IMR-90 (cell line): ENCODE data around the gene TMCC1. TPM values are rescaled to one million over a fixed set of nuclear protein-coding genes. Genes with fewer than 3 reads are reported as not detected.
A peak's percentile ranks its signal among the peaks of the same experiment; 100 is the strongest.

Experiments
- ATAC-seq: fragments of 200-7000 bp; cut with Tn5 transposase; 2 replicates; pipeline ENCODE4 v1.9.1; 2020; ENCODE audit warnings: low read depth, mild to moderate bottlenecking, moderate library complexity
- BruUV-seq: library from RNA; stranded (reverse); fragments of 400-500 nt; replicated peaks from 2 replicates; lab custom pipeline; 2021; lab: Mats Ljungman, UMichigan
- CTCF ChIA-PET: fragments of 300-600 bp; formaldehyde crosslinking; extraction: SDS; loops from one replicate; lab custom pipeline; 2021; ENCODE audit warnings: antibody characterized with exemption; lab: Yijun Ruan, JAX
- POLR2A ChIA-PET: fragments of 300-600 bp; sonication (Branson Sonifier 250); formaldehyde crosslinking; loops from one replicate; lab custom pipeline; 2022; ENCODE audit warnings: antibody characterized with exemption; ENCODE audit not compliant: unreplicated experiment; lab: Charles Lee
- DNase-seq: peaks from one replicate; pipeline ENCODE4 v3.0.0; 2013
- H2AFZ ChIP-seq: replicated peaks from 2 replicates; pipeline ENCODE3; 2013; ENCODE audit warnings: low read length, mild to moderate bottlenecking; ENCODE audit not compliant: poor library complexity
- H2AK5ac ChIP-seq: 2 replicates; pipeline ENCODE4 v1.6.1; 2013; ENCODE audit warnings: low read depth, low read length, inconsistent platforms
- H2AK9ac ChIP-seq: replicated peaks from 2 replicates; pipeline ENCODE3; 2013; ENCODE audit warnings: mild to moderate bottlenecking, low read depth, low read length, moderate library complexity; ENCODE audit not compliant: poor library complexity
- H2BK120ac ChIP-seq: 2 replicates; pipeline ENCODE4 v1.6.1; 2013; ENCODE audit warnings: low read depth, low read length, inconsistent platforms
- H2BK15ac ChIP-seq: 3 replicates; pipeline ENCODE4 v1.6.1; 2013; ENCODE audit warnings: low read depth, low read length, inconsistent platforms
- H2BK20ac ChIP-seq: 2 replicates; pipeline ENCODE4 v1.6.1; 2013; ENCODE audit warnings: low read depth, mild to moderate bottlenecking, inconsistent platforms, low read length, moderate library complexity
- H2BK5ac ChIP-seq: 2 replicates; pipeline ENCODE4 v1.6.1; 2013; ENCODE audit warnings: mild to moderate bottlenecking, low read depth, low read length, inconsistent platforms; ENCODE audit not compliant: poor library complexity, severe bottlenecking
- H3K14ac ChIP-seq: replicated peaks from 2 replicates; pipeline ENCODE4 v1.6.1; 2013; ENCODE audit warnings: low read depth, low read length, inconsistent platforms
- H3K18ac ChIP-seq: 2 replicates; pipeline ENCODE4 v1.6.1; 2013; ENCODE audit warnings: low read depth, low read length, control low read depth
- H3K23ac ChIP-seq: 2 replicates; pipeline ENCODE4 v1.6.1; 2013; ENCODE audit warnings: low read depth, low read length, inconsistent platforms
- H3K27ac ChIP-seq: 2 replicates; pipeline ENCODE4 v1.5.1; 2013; ENCODE audit warnings: mild to moderate bottlenecking, control low read depth, low read length; ENCODE audit not compliant: insufficient read depth
- H3K27me3 ChIP-seq: 2 replicates; pipeline ENCODE4 v1.6.1; 2013; ENCODE audit warnings: low read length; ENCODE audit not compliant: control insufficient read depth, insufficient read depth
- H3K36me3 ChIP-seq: 2 replicates; pipeline ENCODE4 v1.6.1; 2013; ENCODE audit warnings: low read length, mixed read lengths; ENCODE audit not compliant: control insufficient read depth, insufficient read depth
- H3K4ac ChIP-seq: 2 replicates; pipeline ENCODE4 v1.6.1; 2013; ENCODE audit warnings: low read depth, low read length, inconsistent platforms
- H3K4me1 ChIP-seq: 2 replicates; pipeline ENCODE4 v1.6.1; 2013; ENCODE audit warnings: low read length, mixed read lengths; ENCODE audit not compliant: control insufficient read depth, insufficient read depth
- H3K4me2 ChIP-seq: 2 replicates; pipeline ENCODE4 v1.6.1; 2013; ENCODE audit warnings: low read depth, mild to moderate bottlenecking, control low read depth, low read length, moderate library complexity
- H3K4me3 ChIP-seq: 2 replicates; pipeline ENCODE4 v1.5.1; 2013; ENCODE audit warnings: low read depth, mild to moderate bottlenecking, control low read depth, low read length, moderate library complexity; ENCODE audit not compliant: insufficient read depth
- H3K56ac ChIP-seq: 2 replicates; pipeline ENCODE4 v1.6.1; 2013; ENCODE audit warnings: low read length, inconsistent platforms; ENCODE audit not compliant: insufficient read depth; ENCODE audit errors: extremely low read depth
- H3K79me1 ChIP-seq, 2 experiments: 2 replicates each; pipeline ENCODE4 v1.6.1; 2013; ENCODE audit warnings: low read length in 2 of 2, inconsistent platforms in 1 of 2, low read depth in 1 of 2
- H3K9ac ChIP-seq: 2 replicates; pipeline ENCODE4 v1.6.1; 2013; ENCODE audit warnings: low read depth, low read length, control low read depth
- H3K9me1 ChIP-seq: 2 replicates; pipeline ENCODE4 v1.6.1; 2013; ENCODE audit warnings: low read length, inconsistent platforms; ENCODE audit not compliant: insufficient read depth
- H3K9me3 ChIP-seq: 2 replicates; pipeline ENCODE4 v1.6.1; 2013; ENCODE audit warnings: low read length; ENCODE audit not compliant: control insufficient read depth, insufficient read depth
- H4K20me1 ChIP-seq: 2 replicates; pipeline ENCODE4 v1.6.1; 2013; ENCODE audit warnings: low read length, inconsistent platforms; ENCODE audit not compliant: insufficient read depth
- H4K5ac ChIP-seq: 2 replicates; pipeline ENCODE4 v1.6.1; 2013; ENCODE audit warnings: mild to moderate bottlenecking, low read depth, low read length, control low read depth
- H4K8ac ChIP-seq, 2 experiments: 2 replicates each; pipeline ENCODE4 v1.6.1; 2013; ENCODE audit warnings: low read depth in 2 of 2, low read length in 2 of 2, control low read depth in 1 of 2, inconsistent platforms in 1 of 2
- H4K91ac ChIP-seq: 2 replicates; pipeline ENCODE4 v1.6.1; 2013; ENCODE audit warnings: low read depth, low read length, inconsistent platforms; ENCODE audit not compliant: insufficient read depth
- CEBPB ChIP-seq: IDR thresholded peaks from 2 replicates; pipeline ENCODE4 v1.6.1; 2012; ENCODE audit warnings: low read depth, low read length, improper control_type of control experiment
- FOS ChIP-seq: fragments of 150-350 bp; IDR thresholded peaks from 2 replicates; pipeline ENCODE4 v1.6.1; 2016; ENCODE audit warnings: low read depth, low read length
- WGBS, 2 experiments: methylation state at CpG; one replicate each; pipeline versions ENCODE4 v1.1.5 to v1.1.7; 2013; ENCODE audit warnings: missing lambda C conversion rate in 2 of 2; ENCODE audit not compliant: insufficient read length in 1 of 2; ENCODE audit errors: extremely low coverage in 2 of 2; 5-methylcytosine and 5-hydroxymethylcytosine counted together
- dilution Hi-C: fragments of 300-500 bp; cut with HindIII; formaldehyde crosslinking; loops from one replicate; pipeline ENCODE4 v1.14.3; 2018; ENCODE audit warnings: low sequenced_read_pairs; ENCODE audit not compliant: unreplicated experiment
- in situ Hi-C: fragments of 300-500 bp; cut with MboI; formaldehyde crosslinking; loops from 3 replicates; pipeline ENCODE4 v1.14.3; 2019; ENCODE audit warnings: low sequenced_read_pairs, inconsistent platforms, mixed read lengths
- intact Hi-C: fragments of 100-400 bp; cut with micrococcal nuclease; formaldehyde crosslinking; loops from 2 replicates; pipeline ENCODE4 v1.10.0; 2022
- polyA plus RNA-seq, 3 experiments: library from polyadenylated mRNA; depleted of rRNA; stranded (reverse); fragments of >200 nt; gene quantifications; 2 replicates each; pipeline ENCODE4 v1.2.3, GENCODE V29; 2012; ENCODE audit warnings: low replicate concordance in 1 of 3
- total RNA-seq: library from RNA; depleted of rRNA; stranded (reverse); fragments of >200 nt; gene quantifications from 2 replicates; pipeline ENCODE4 v1.2.3, GENCODE V29; 2012

TMCC1 gene
- total and polyA plus RNA-seq, 2 of the 4 experiments (the other 2 are of a cell fraction): 5.0 to 7.3 TPM

DNA sequence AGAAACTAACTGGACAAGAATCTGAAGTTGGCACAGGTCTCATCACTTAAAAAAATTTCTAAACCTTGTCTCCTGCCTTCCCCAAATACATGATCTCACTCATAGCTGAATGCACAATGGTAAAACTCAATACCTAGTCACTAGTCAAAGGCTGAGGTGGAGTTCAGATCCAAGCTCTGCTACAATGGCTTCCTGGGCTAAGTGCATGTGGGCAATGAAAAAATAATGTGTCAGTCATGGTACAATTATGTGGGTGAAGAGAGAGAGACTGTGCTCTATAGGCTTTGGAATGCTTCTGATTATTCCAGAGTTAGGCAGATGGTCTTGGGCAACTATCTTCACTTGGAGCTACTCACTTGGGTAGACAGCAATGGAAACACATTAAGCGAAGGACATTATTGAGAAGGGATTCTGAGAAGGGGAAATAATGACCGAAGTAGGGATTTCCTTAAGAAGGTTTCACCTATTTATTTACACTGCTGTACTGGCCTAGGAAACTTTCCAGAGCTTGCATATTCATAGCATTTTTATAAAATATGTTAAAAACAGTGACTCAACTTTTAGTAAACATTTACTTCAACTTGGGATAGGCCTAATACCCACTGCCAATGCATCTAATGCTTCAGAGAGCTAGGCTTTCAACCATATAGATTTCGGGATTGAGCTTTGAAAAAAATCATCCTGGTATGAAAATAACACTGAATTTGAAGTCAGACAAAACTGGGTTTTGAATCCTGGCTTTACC is 228.3 kb downstream of the TMCC1 start:
- POLR2A ChIA-PET: interaction anchor here (0.5 kb wide), 1 partner anchor 342 kb away, joined by 3 read pairs; no protein-coding TSS in a partner anchor

More for the DNA sequence above, 228.3 kb downstream of the TMCC1 start:
- BruUV-seq: no TSS peak
- no peak overlapping the region for H3K23ac ChIP-seq
- peaks cover 5% of the 10 kb centered on the region for H3K9me1 ChIP-seq
- no peak overlapping the region for H2BK120ac ChIP-seq
- CTCF ChIA-PET: interaction anchor here (0.7 to 2.6 kb wide), 2 partner anchors 23 to 175 kb away, joined by 3 to 8 read pairs; no protein-coding TSS in a partner anchor
- no peak overlapping the region for H4K91ac ChIP-seq
- ATAC-seq (peak; percentile 80), DNase-seq (peak; percentile 73)
- TF ChIP-seq FOS (no peak), CEBPB (peak; percentile 77)
- no peaks in the 10 kb centered on the region for H4K20me1 ChIP-seq
- H3K27ac ChIP-seq: peak overlapping the region; percentile 45; the same call in 1 of the 2 replicates
- H4K5ac ChIP-seq: peak overlapping the region; percentile 26
- no peaks in the 10 kb centered on the region for H3K9me3 ChIP-seq
- H2AK5ac ChIP-seq: no peak overlapping the region
- peaks cover under 1% of the 10 kb centered on the region; the same call in 1 of the 2 replicates for H3K36me3 ChIP-seq
- peaks cover 19% of the 10 kb centered on the region for H3K4me1 ChIP-seq
- intact Hi-C loops: no loop called here
- no CpG with 5 or more reads among the region's 3 CpGs for WGBS, 2 experiments
- no peak overlapping the region for H2BK15ac ChIP-seq
- H4K8ac ChIP-seq: no peak overlapping the region
- H2BK5ac ChIP-seq: peak overlapping the region; percentile 72
- H3K79me1 ChIP-seq: peaks cover 7 to 11% of the 10 kb centered on the region in 2 experiments; a peak in 1 of 4 replicates
- no peak overlapping the region for H2AK9ac ChIP-seq
- H2BK20ac ChIP-seq: no peak overlapping the region
- no peak overlapping the region for H3K9ac ChIP-seq
- H3K4me3 ChIP-seq: no peak overlapping the region
- dilution Hi-C loops: no loop called here
- peak overlapping the region; percentile 55; the same call in 1 of the 2 replicates for H3K4me2 ChIP-seq
- in situ Hi-C loops: no loop called here
- no peak overlapping the region for H3K56ac ChIP-seq
- H3K14ac ChIP-seq: no peak overlapping the region
- H3K18ac ChIP-seq: peak overlapping the region; percentile 55; the same call in 1 of the 2 replicates
- H3K27me3 ChIP-seq: no peaks in the 10 kb centered on the region
- H2AFZ ChIP-seq: no peak overlapping the region
- no peak overlapping the region for H3K4ac ChIP-seq
